Cardiac muscle cell (in vitro differentiated cells and primary cell): ENCODE measurements around the gene STEAP3. TPM values are rescaled to one million over a fixed set of nuclear protein-coding genes. Genes with fewer than 3 reads are reported as not detected.

Experiments used
- DNase-seq, 2 donors: peaks; one replicate each; pipeline versions ENCODE4 v3.0.0 to v3.0.0-alpha.2; 2010 to 2017; ENCODE audit warnings: low read depth in 1 of 2, low spot score in 1 of 2
- H3K27ac ChIP-seq: fragments of 200-600 bp; sonication (generic); 2 replicates; pipeline ENCODE4 v1.5.1; 2016
- H3K27me3 ChIP-seq: fragments of 200-600 bp; sonication (generic); 2 replicates; pipeline ENCODE4 v1.6.0; 2016; ENCODE audit warnings: control low read depth
- H3K36me3 ChIP-seq: fragments of 200-600 bp; sonication (generic); 2 replicates; pipeline ENCODE4 v1.5.1; 2016; ENCODE audit warnings: control low read depth
- H3K4me1 ChIP-seq: fragments of 200-600 bp; sonication (generic); 2 replicates; pipeline ENCODE4 v1.8.1; 2017; ENCODE audit warnings: low read depth, mild to moderate bottlenecking, mixed run types
- H3K4me3 ChIP-seq: fragments of 200-600 bp; sonication (generic); 2 replicates; pipeline ENCODE4 v1.5.1; 2016; ENCODE audit warnings: mild to moderate bottlenecking
- H3K9me3 ChIP-seq: fragments of 200-600 bp; sonication (generic); 2 replicates; pipeline ENCODE4 v1.5.1; 2017; ENCODE audit warnings: low read depth, mild to moderate bottlenecking, control low read depth
- CTCF ChIP-seq: IDR thresholded peaks from 2 replicates; pipeline ENCODE4 v1.5.1; 2012; ENCODE audit warnings: low read depth, mild to moderate bottlenecking, low read length
- polyA plus RNA-seq: library from polyadenylated mRNA; unstranded; fragments of >200 nt; fragmentation: Nextera tagmentation; extraction: Ambion mirVana; gene quantifications from 2 replicates; pipeline ENCODE4 v1.2.1, GENCODE V29; 2016
- total RNA-seq: library from RNA; depleted of rRNA; stranded (reverse); fragments of >200 nt; gene quantifications from 2 replicates; pipeline ENCODE4 v1.2.3, GENCODE V29; 2016

The STEAP3 gene
- total and polyA plus RNA-seq, 2 experiments from 2014 or later: 3.8 to 4.5 TPM

DNA sequence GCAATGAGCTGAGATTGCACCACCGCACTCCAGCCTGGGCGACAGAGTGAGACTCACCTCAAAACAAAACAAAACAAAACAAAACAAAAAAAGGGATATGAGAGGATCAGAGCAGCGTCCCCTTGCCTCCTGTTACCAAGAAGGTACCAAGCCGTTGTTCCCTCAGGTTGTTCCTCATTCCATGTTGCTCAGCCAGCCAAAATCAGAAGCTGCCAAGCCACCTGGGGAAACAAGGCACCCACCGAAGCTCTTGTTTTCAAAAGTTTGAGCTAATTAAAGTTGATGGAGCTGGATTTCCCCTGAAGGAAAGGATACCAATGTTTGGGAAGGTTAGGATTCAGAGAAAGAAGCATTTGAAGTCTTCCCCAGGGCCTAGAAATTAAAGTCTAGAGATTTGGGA is 21.8 kb upstream of the STEAP3 start:
- no peak for TF ChIP-seq CTCF
- DNase-seq: no peak
- H3K4me3 ChIP-seq: no peak overlapping the region
- no peaks in the 10 kb centered on the region for H3K9me3 ChIP-seq
- no peaks in the 10 kb centered on the region for H3K27me3 ChIP-seq
- H3K36me3 ChIP-seq: no peaks in the 10 kb centered on the region
- no peaks in the 10 kb centered on the region for H3K4me1 ChIP-seq
- no peak overlapping the region for H3K27ac ChIP-seq

- no peaks in the 10 kb centered on the region for H3K36me3 ChIP-seq
- H3K4me1 ChIP-seq: no peaks in the 10 kb centered on the region
- DNase-seq: no peak
- TF ChIP-seq CTCF: no peak
- no peaks in the 10 kb centered on the region for H3K27me3 ChIP-seq
- no peaks in the 10 kb centered on the region for H3K9me3 ChIP-seq
- H3K4me3 ChIP-seq: no peak overlapping the region
- H3K27ac ChIP-seq: no peak overlapping the region
Observed at GRCh38 chr2:119202610-119203310, 20.9 kb upstream of the STEAP3 start.

DNA sequence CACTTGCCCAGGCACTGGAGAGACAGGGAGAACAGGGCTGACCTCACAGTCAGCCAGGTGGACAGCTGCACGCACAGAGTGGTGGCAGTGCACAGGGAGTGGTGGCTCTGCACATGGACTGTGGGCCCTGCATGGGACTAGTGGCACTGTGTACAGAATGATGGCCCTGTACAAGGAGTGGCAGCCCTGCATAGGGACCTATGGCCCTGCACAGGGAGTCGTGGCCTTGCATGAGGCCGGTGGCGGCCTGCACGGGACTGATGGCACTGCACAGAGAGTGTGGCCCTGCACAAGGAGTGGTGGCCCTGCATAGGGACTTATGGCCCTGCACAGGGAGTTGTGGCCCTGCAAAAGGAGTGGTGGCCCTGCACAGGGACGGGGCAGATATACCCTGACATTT is 19.1 kb upstream of the STEAP3 start:
- DNase-seq: no peak
- Histone ChIP-seq H3K4me3 (no peak overlapping the region), H3K27me3 (peaks cover 6% of the 10 kb centered on the region), H3K36me3 (no peaks in the 10 kb centered on the region), H3K4me1 (no peaks in the 10 kb centered on the region), H3K9me3 (no peaks in the 10 kb centered on the region), H3K27ac (no peak overlapping the region)
- no peak for TF ChIP-seq CTCF

GRCh38 chr2:119205001-119205706 is 18.5 kb upstream of the STEAP3 start:
- TF ChIP-seq CTCF: no peak
- no peaks in the 10 kb centered on the region for H3K4me1 ChIP-seq

DNA sequence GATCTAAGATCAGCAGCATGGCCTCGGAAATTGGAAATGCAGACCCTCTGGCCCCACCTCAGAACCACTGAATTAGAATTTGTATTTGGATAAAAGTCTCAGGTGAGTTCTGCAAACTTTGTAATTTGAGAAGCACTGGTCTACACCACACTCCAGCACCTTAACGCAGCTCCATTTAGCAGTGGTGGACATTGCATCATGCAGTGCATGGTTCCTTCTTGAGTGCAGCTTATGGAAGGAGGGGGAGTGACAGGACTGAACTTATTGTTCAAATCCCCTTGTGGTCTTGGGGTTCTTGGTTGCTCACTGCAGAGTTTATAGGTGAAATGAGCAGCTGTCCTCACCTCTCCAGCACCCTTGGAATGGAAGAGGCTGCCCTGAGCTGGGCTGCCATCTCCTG is 17.4 kb upstream of the STEAP3 start:
- H3K27ac ChIP-seq: no peak overlapping the region
- no peak overlapping the region for H3K4me3 ChIP-seq
- no peak for DNase-seq
- no peak for TF ChIP-seq CTCF
- peaks cover 6% of the 10 kb centered on the region for H3K27me3 ChIP-seq
- H3K36me3 ChIP-seq: no peaks in the 10 kb centered on the region
- H3K9me3 ChIP-seq: no peaks in the 10 kb centered on the region
- H3K4me1 ChIP-seq: no peaks in the 10 kb centered on the region

More at GRCh38 chr2:119205001-119205706, 18.5 kb upstream of the STEAP3 start:
- no peak overlapping the region for H3K4me3 ChIP-seq
- H3K27ac ChIP-seq: no peak overlapping the region
- H3K9me3 ChIP-seq: no peaks in the 10 kb centered on the region
- H3K27me3 ChIP-seq: peaks cover 6% of the 10 kb centered on the region
- no peak for DNase-seq
- H3K36me3 ChIP-seq: no peaks in the 10 kb centered on the region
